ENCODE data around the gene AKT1S1. TPM values are rescaled to one million over a fixed set of nuclear protein-coding genes. Genes with fewer than 3 reads are reported as not detected.

The AKT1S1 gene
- total and polyA plus RNA-seq, 2 of the 13 experiments (the other 11 are each of a cell fraction or from before 2014, with no cell fraction given): 13.5 to 27.8 TPM

DNA sequence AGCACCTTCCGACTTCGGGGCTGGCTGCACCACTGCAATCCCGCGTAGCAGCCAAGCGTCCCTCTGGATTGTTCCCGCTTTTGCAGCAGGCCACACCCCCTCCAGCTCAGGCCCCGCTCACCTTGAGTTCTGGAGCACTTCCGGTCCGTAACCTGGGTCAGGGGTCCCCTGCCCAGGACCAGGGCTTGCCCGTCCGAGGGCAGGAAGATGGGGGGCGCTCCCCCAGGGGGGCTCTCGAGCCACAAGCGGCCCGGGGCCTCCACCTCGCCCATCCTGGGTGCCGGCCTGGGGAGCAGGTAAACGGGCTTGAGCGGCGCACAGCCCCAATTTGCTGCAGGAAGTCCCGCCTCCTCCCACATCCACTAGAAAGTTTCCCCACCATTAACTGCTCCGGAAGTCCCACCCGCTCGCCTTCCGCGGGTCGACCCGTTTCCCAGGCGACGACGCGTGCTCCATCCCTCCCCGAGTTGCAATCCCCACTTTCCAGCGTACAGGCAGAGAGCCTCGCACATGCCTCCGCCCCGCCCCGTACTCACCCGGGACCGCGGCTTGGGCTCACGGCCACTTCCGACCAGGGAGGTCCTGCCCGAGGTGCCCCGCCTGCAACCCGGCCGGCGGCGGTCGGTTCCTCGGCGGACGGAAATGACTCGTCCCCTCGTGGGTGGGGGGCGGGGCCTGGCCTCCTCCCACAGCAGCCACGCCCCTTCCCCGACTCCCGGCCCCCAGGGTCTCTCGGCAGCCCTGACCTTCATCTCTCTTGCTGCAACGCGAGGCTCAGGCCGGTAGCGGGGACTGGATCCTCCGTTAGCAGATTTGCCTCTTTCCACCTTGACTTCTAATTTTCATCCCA lies 10.0 kb downstream of the AKT1S1 start, which contains the start of gene PNKP (continued):
- no peak for TF ChIP-seq ZNF101 (CRISPR knock-in tag; IDR thresholded peaks at IDR 0.05; ENCODE audit: borderline replicate concordance, low read depth)
- TF ChIP-seq KMT2A (CRISPR knock-in tag; IDR thresholded peaks at IDR 0.05): peak; percentile 58
- peak; percentile 88; the same call in 1 of the 2 replicates for TF ChIP-seq ZFP91 (CRISPR knock-in tag; IDR thresholded peaks at IDR 0.05; ENCODE audit: borderline replicate concordance)
- TF ChIP-seq RARG (CRISPR knock-in tag; IDR thresholded peaks at IDR 0.05; ENCODE audit: low read depth): no peak
- no peak for TF ChIP-seq ZNF331 (CRISPR knock-in tag; IDR thresholded peaks at IDR 0.05)
- TF ChIP-seq, protein P1, sequence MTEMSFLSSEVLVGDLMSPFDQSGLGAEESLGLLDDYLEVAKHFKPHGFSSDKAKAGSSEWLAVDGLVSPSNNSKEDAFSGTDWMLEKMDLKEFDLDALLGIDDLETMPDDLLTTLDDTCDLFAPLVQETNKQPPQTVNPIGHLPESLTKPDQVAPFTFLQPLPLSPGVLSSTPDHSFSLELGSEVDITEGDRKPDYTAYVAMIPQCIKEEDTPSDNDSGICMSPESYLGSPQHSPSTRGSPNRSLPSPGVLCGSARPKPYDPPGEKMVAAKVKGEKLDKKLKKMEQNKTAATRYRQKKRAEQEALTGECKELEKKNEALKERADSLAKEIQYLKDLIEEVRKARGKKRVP (CRISPR knock-in tag; IDR thresholded peaks at IDR 0.05): peak in 1 of 2 experiments; percentile 34; a peak in 1 of 4 replicates
- peak; percentile 84 for TF ChIP-seq PITX1 (CRISPR knock-in tag; IDR thresholded peaks at IDR 0.05)
- 0 out of 2 replicates have a peak, but pooled peaks have one; percentile 39 for TF ChIP-seq ZSCAN12 (CRISPR knock-in tag; IDR thresholded peaks at IDR 0.05)
- TF ChIP-seq, protein P2, sequence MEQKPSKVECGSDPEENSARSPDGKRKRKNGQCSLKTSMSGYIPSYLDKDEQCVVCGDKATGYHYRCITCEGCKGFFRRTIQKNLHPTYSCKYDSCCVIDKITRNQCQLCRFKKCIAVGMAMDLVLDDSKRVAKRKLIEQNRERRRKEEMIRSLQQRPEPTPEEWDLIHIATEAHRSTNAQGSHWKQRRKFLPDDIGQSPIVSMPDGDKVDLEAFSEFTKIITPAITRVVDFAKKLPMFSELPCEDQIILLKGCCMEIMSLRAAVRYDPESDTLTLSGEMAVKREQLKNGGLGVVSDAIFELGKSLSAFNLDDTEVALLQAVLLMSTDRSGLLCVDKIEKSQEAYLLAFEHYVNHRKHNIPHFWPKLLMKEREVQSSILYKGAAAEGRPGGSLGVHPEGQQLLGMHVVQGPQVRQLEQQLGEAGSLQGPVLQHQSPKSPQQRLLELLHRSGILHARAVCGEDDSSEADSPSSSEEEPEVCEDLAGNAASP (CRISPR knock-in tag; IDR thresholded peaks at IDR 0.05; ENCODE audit: borderline replicate concordance): no peak
- no peak for TF ChIP-seq ZFP36L1 (CRISPR knock-in tag; IDR thresholded peaks at IDR 0.05)
- TF ChIP-seq ZNF629 (CRISPR knock-in tag; conservative IDR thresholded peaks at IDR 0.05): no peak
- TF ChIP-seq PRMT3 (CRISPR knock-in tag; IDR thresholded peaks at IDR 0.05; ENCODE audit: borderline replicate concordance, low read depth): no peak
- 0 out of 2 replicates have a peak, but pooled peaks have one; percentile 25 for TF ChIP-seq ZNF12 (CRISPR knock-in tag; IDR thresholded peaks at IDR 0.05)
- TF ChIP-seq ZBTB7A (CRISPR knock-in tag; IDR thresholded peaks at IDR 0.05): no peak
- no peak for TF ChIP-seq ZFP37 (CRISPR knock-in tag; IDR thresholded peaks at IDR 0.05; ENCODE audit: borderline replicate concordance)
- no peak for TF ChIP-seq ZNF432 (CRISPR knock-in tag; IDR thresholded peaks at IDR 0.05; ENCODE audit: borderline replicate concordance)
- peak; percentile 61 for TF ChIP-seq ETV5 (CRISPR knock-in tag; IDR thresholded peaks at IDR 0.05; ENCODE audit: borderline replicate concordance)
- TF ChIP-seq ZC3H4 (CRISPR knock-in tag; IDR thresholded peaks at IDR 0.05; ENCODE audit: borderline replicate concordance): no peak
- peak; percentile 12; the same call in 1 of the 2 replicates for TF ChIP-seq ZNF329 (CRISPR knock-in tag; IDR thresholded peaks at IDR 0.05; ENCODE audit: low read depth)
- no peak for TF ChIP-seq JDP2 (CRISPR knock-in tag; IDR thresholded peaks at IDR 0.05; ENCODE audit: borderline replicate concordance)
- TF ChIP-seq TRIM24 (CRISPR knock-in tag; IDR thresholded peaks at IDR 0.05): no peak
- TF ChIP-seq, protein P3, sequence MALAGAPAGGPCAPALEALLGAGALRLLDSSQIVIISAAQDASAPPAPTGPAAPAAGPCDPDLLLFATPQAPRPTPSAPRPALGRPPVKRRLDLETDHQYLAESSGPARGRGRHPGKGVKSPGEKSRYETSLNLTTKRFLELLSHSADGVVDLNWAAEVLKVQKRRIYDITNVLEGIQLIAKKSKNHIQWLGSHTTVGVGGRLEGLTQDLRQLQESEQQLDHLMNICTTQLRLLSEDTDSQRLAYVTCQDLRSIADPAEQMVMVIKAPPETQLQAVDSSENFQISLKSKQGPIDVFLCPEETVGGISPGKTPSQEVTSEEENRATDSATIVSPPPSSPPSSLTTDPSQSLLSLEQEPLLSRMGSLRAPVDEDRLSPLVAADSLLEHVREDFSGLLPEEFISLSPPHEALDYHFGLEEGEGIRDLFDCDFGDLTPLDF (CRISPR knock-in tag; IDR thresholded peaks at IDR 0.05): peak; percentile 46; the same call in 1 of the 2 replicates
- TF ChIP-seq ZNF282 (IDR thresholded peaks at IDR 0.05; ENCODE audit: partially characterized antibody): no peak
- TF ChIP-seq ESRRA (CRISPR knock-in tag; IDR thresholded peaks at IDR 0.05; ENCODE audit: low read depth): no peak
- TF ChIP-seq, protein P4, sequence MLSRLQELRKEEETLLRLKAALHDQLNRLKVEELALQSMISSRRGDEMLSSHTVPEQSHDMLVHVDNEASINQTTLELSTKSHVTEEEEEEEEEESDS (CRISPR knock-in tag; IDR thresholded peaks at IDR 0.05; ENCODE audit: borderline replicate concordance): no peak
